SK-N-SH (cell line): Measurements from ENCODE around the gene TPP1.

Experiments
- EP300 ChIP-seq, 2 experiments: IDR thresholded peaks; 2 replicates each; pipeline versions ENCODE4 v1.4.0 to v1.6.1; 2012; ENCODE audit warnings: borderline replicate concordance in 1 of 2, low read depth in 1 of 2, low read length in 1 of 2
- FOXM1 ChIP-seq: IDR thresholded peaks from 2 replicates; pipeline ENCODE4 v1.4.0; 2012; ENCODE audit warnings: low read depth, mild to moderate bottlenecking
- SMC3 ChIP-seq: IDR thresholded peaks from 2 replicates; pipeline ENCODE4 v1.6.1; 2012; ENCODE audit warnings: low read depth, low read length, improper control_type of control experiment
- YY1 ChIP-seq: IDR thresholded peaks from 2 replicates; pipeline ENCODE4 v1.4.0; 2012; ENCODE audit warnings: low read depth, mild to moderate bottlenecking
- TF ChIP-seq, protein P1 (sequence below): fragments of 200-600 bp; sonication (generic); IDR thresholded peaks from 2 replicates; pipeline ENCODE4 v1.6.1; 2017; ENCODE audit warnings: antibody characterized with exemption, mild to moderate bottlenecking, moderate library complexity

DNA sequence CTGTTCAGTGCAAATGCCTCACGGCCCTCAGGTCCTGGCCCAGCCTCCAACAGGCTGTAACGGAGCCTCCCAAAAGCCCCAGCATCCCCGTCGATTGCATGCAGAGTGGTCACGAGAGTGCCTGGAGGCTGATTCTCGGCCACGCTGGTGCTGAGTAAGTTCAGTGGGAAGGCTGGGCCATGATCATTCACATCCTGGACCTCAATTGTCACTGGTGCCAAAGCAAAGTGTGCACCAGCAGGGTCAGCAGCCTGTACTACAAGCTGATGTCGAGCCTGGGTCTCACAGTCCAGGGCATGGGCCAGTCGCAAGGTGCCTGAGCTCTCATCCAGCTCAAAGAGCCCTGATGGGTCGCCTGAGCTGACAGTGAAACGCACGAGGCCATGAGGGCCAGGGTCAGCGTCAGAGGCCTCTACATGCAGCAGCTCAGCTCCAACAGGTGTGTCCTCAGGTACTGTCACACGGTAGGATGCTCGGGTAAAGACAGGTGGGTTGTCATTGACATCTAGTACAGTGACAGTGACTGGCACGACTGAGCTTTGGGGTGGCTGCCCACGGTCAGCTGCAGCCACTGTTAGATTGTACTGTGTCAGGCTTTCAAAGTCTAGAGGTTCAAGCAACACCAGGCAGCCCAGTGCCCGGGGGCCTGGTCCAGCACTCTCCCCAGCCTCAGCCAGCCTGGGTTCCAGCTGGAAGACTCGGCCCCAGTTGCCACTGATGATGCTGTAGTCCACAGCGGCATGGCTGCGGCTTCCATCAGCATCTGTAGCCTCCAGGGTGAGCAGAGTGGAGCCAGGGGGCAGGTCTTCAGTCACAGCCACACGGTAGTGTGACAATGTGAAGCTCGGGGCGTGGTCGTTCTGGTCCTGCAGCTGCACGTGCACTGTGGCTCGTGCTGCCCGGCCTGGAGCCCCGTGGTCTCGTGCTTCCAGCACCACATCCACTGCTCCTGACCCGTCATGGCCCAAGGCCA lies 4.5 kb upstream of the TPP1 start:
- TF ChIP-seq YY1 (no peak), FOXM1 (no peak), SMC3 (no peak), EP300 (IDR thresholded peaks at IDR 0.05; ENCODE audit: borderline replicate concordance in 1 of 2, low read depth in 1 of 2, low read length in 1 of 2) (no peak)
- TF ChIP-seq, protein P1, sequence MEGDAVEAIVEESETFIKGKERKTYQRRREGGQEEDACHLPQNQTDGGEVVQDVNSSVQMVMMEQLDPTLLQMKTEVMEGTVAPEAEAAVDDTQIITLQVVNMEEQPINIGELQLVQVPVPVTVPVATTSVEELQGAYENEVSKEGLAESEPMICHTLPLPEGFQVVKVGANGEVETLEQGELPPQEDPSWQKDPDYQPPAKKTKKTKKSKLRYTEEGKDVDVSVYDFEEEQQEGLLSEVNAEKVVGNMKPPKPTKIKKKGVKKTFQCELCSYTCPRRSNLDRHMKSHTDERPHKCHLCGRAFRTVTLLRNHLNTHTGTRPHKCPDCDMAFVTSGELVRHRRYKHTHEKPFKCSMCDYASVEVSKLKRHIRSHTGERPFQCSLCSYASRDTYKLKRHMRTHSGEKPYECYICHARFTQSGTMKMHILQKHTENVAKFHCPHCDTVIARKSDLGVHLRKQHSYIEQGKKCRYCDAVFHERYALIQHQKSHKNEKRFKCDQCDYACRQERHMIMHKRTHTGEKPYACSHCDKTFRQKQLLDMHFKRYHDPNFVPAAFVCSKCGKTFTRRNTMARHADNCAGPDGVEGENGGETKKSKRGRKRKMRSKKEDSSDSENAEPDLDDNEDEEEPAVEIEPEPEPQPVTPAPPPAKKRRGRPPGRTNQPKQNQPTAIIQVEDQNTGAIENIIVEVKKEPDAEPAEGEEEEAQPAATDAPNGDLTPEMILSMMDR, result no peak
